ENCODE measurements around the gene FOXM1. TPM values are rescaled to one million over a fixed set of nuclear protein-coding genes. Genes with fewer than 3 reads are reported as not detected.

FOXM1 gene, protein sequence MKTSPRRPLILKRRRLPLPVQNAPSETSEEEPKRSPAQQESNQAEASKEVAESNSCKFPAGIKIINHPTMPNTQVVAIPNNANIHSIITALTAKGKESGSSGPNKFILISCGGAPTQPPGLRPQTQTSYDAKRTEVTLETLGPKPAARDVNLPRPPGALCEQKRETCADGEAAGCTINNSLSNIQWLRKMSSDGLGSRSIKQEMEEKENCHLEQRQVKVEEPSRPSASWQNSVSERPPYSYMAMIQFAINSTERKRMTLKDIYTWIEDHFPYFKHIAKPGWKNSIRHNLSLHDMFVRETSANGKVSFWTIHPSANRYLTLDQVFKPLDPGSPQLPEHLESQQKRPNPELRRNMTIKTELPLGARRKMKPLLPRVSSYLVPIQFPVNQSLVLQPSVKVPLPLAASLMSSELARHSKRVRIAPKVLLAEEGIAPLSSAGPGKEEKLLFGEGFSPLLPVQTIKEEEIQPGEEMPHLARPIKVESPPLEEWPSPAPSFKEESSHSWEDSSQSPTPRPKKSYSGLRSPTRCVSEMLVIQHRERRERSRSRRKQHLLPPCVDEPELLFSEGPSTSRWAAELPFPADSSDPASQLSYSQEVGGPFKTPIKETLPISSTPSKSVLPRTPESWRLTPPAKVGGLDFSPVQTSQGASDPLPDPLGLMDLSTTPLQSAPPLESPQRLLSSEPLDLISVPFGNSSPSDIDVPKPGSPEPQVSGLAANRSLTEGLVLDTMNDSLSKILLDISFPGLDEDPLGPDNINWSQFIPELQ
- 23.9 TPM for polyA plus RNA-seq (2012; ENCODE audit: low read depth, missing spikeins)

DNA sequence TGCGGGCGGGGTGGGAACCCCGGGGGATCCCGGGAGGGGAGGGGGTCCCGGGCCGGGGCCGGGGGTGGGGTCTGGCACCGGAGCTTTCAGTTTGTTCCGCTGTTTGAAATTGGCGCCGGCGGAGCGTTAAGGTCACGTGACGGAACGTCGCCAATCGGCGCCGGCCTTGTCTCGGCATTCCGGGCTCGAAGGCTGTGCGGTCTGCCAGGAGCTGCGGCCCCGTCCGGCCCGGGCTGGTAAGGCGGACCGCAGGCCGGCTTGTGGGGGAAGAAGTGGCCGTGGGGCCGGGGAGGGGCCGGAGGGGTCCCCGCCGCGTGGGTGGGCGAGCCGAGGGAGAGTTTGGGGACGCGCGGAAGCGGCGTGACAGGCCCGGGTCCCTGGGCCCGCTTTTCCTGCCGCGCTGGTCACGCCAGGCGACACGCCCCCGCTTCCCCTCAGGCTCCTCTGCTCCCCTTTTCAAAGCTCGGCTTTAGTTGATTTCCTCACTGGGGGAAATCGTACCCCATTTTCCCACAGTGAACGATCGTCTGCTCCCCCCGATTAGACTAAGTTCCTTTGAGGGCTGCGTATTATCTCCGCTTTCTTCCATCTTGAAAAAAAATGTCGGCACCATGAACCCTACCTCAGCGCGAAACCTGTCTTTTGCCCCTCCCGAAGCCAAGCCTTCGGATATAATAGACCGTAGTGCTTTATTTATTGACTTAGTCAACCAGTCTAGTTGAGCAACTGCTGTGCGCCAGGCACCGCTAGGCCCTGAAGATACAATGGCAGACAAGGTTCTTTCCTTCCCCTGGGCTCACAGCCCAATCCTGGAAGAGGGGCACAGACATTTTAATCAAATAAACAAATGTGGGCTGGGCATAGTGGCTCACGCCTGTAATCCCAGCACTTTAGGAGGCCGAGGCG lies at the start of gene FOXM1, which contains the start of gene RHNO1:
TSS of gene FOXM1 (minus strand) at position 128 of the 906 bp plus-strand sequence. CDS start 2,696 bp downstream, outside the sequence.
TSS of gene RHNO1 (plus strand) at position 177 of the 906 bp plus-strand sequence. CDS start 8,144 bp downstream, outside the sequence.
- FAIRE-seq: peak; percentile 96
- DNase-seq (ENCODE audit: insufficient read length, low spot score): peak; percentile 94
- TF ChIP-seq POLR2AphosphoS5 (IDR thresholded peaks at IDR 0.05; ENCODE audit: low read depth, low read length): peak; percentile 61; the same call in 1 of the 2 replicates
- TF ChIP-seq POLR2A (IDR thresholded peaks at IDR 0.05; ENCODE audit: low read depth, low read length): peak; percentile 68; the same call in 1 of the 2 replicates
- 0 out of 2 replicates have a peak, but pooled peaks have one; percentile 32 for TF ChIP-seq POU2F2 (IDR thresholded peaks at IDR 0.05; ENCODE audit: low read depth, low read length)
- TF ChIP-seq TAF1 (IDR thresholded peaks at IDR 0.05; ENCODE audit: low read depth, low read length): peak; percentile 81
- TF ChIP-seq SPI1 (IDR thresholded peaks at IDR 0.05; ENCODE audit: low read depth, low read length): 0 out of 2 replicates have a peak, but pooled peaks have one; percentile 0
- no peak for TF ChIP-seq PAX5 (IDR thresholded peaks at IDR 0.05; ENCODE audit: insufficient read depth, low read length, severe bottlenecking)

DNA sequence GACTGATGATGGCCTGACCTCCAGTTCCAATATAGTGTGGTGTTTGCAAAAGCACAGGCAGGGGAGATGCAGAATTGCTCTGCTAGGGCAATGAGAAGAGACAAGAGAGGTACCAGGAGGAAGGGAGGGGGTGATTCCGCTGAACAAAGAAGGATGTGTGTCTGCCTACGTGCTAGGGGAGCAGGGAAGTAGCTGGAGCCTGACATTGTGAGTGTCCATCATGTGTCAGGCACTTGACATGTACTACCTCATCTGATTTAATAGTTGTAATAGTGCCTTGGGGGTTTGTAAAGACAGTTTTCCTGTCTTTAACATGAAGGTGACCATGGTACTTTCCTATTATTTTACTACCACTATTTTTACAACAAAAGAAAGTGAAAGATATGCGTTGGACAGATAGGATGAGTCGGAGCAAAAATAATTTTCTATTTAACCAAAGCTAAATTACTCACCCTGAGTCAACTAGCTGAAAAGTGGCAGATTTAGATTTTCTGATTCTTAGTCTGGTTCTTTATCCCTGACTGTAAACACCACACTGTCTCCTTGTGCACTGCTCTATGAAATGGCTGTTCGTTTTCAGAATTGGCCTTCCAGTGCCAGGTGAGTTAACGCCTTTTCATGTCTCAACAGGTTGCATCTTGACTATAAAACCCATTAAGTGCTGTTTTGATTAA lies 48.5 kb upstream of the FOXM1 start:
- TF ChIP-seq PAX5 (IDR thresholded peaks at IDR 0.05; ENCODE audit: insufficient read depth, low read length, severe bottlenecking): no peak
- no peak for TF ChIP-seq SPI1 (IDR thresholded peaks at IDR 0.05; ENCODE audit: low read depth, low read length)
- no peak for TF ChIP-seq TAF1 (IDR thresholded peaks at IDR 0.05; ENCODE audit: low read depth, low read length)
- no peak for TF ChIP-seq POLR2AphosphoS5 (IDR thresholded peaks at IDR 0.05; ENCODE audit: low read depth, low read length)
- TF ChIP-seq POLR2A (IDR thresholded peaks at IDR 0.05; ENCODE audit: low read depth, low read length): no peak
- no peak for TF ChIP-seq POU2F2 (IDR thresholded peaks at IDR 0.05; ENCODE audit: low read depth, low read length)
- FAIRE-seq (peak; percentile 71), DNase-seq (ENCODE audit: insufficient read length, low spot score) (no peak)

DNA sequence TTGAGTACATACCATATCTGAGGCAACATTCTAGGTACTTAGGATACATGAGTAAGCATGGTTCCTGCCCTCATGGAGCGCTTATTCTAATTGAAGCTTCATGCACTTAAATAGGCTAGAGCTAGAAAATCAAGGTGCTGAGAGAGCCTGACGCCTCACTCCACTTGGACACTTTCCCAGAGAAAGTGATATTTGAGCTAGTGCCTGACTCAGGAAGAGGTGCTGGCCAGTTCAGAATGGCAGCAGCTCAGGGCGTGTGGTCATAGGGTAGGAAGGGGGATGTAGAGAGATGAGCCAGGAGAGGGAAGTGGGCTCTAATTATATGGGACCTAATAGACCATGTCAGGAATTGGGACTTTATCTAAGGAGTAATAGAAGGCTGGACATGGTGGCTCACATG lies 47.0 kb upstream of the FOXM1 start:
- no peak for TF ChIP-seq POLR2A (IDR thresholded peaks at IDR 0.05; ENCODE audit: low read depth, low read length)
- TF ChIP-seq SPI1 (IDR thresholded peaks at IDR 0.05; ENCODE audit: low read depth, low read length): no peak
- TF ChIP-seq POLR2AphosphoS5 (IDR thresholded peaks at IDR 0.05; ENCODE audit: low read depth, low read length): no peak
- TF ChIP-seq POU2F2 (IDR thresholded peaks at IDR 0.05; ENCODE audit: low read depth, low read length): no peak
- TF ChIP-seq PAX5 (IDR thresholded peaks at IDR 0.05; ENCODE audit: insufficient read depth, low read length, severe bottlenecking): no peak
- DNase-seq (ENCODE audit: insufficient read length, low spot score): no peak
- no peak for FAIRE-seq

DNA sequence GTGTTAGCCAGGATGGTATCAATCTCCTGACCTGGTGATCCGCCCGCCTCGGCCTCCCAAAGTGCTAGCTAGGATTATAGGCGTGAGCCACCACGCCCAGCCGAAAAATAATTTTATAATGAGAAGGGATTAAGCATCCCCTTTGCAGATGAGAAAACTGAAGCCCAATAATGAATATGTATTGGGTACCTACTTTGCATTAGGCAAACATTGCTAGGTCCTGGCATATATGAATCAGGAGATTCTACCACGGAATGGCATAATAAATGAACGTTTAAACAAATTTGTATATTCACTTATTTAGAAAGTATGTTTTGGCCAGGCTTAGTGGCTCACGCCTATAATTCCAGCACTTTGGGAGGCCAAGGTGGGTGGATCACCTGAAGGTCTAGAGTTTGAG lies 46.1 kb upstream of the FOXM1 start:
- DNase-seq (ENCODE audit: insufficient read length, low spot score): no peak
- TF ChIP-seq POLR2A (IDR thresholded peaks at IDR 0.05; ENCODE audit: low read depth, low read length): no peak
- TF ChIP-seq PAX5 (IDR thresholded peaks at IDR 0.05; ENCODE audit: insufficient read depth, low read length, severe bottlenecking): no peak
- TF ChIP-seq POLR2AphosphoS5 (IDR thresholded peaks at IDR 0.05; ENCODE audit: low read depth, low read length): no peak
- TF ChIP-seq TAF1 (IDR thresholded peaks at IDR 0.05; ENCODE audit: low read depth, low read length): no peak
- no peak for TF ChIP-seq POU2F2 (IDR thresholded peaks at IDR 0.05; ENCODE audit: low read depth, low read length)
- TF ChIP-seq SPI1 (IDR thresholded peaks at IDR 0.05; ENCODE audit: low read depth, low read length): no peak
- no peak for FAIRE-seq

DNA sequence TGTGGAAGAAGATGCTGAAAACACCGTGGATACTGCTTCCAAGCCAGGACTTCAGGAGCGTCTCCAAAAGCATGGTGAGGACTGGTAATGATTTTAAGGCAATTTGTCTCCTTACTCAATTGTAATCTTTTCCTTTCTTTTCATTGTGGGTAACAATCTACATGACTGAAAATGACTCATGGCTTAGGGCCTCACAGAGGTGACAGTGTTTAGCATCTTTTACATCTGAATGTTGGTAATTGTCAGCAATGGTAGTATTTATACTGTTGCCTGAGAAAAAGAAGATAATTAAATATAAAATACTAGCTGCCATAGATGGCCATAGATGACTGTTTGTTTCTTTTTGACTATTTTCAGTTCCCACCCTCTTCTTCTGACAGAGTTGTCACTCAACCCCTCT lies 45.4 kb upstream of the FOXM1 start:
- FAIRE-seq: no peak
- TF ChIP-seq POLR2A (IDR thresholded peaks at IDR 0.05; ENCODE audit: low read depth, low read length): no peak
- TF ChIP-seq TAF1 (IDR thresholded peaks at IDR 0.05; ENCODE audit: low read depth, low read length): no peak
- TF ChIP-seq SPI1 (IDR thresholded peaks at IDR 0.05; ENCODE audit: low read depth, low read length): no peak
- no peak for TF ChIP-seq POU2F2 (IDR thresholded peaks at IDR 0.05; ENCODE audit: low read depth, low read length)
- TF ChIP-seq PAX5 (IDR thresholded peaks at IDR 0.05; ENCODE audit: insufficient read depth, low read length, severe bottlenecking): no peak
- TF ChIP-seq POLR2AphosphoS5 (IDR thresholded peaks at IDR 0.05; ENCODE audit: low read depth, low read length): no peak
- DNase-seq (ENCODE audit: insufficient read length, low spot score): no peak

DNA sequence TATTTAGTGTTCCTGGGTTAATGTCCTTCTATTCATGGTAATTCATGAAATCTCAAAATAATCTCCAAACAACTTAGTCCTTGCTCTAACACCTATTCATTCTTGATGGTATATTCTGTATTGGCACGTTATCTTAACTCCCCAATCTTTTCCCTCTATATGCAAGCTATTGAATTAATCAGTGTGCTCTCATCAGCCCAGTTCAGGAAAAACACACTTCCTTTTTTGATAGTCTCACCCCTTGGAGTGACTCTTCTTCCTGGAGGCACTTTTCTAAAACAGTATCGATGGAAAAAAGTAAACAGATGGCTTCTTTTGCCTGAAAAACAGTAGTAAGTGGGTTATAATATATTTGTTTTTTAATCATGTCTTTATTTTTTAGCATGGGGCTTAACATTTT lies 42.3 kb upstream of the FOXM1 start:
- no peak for FAIRE-seq
- no peak for TF ChIP-seq POLR2A (IDR thresholded peaks at IDR 0.05; ENCODE audit: low read depth, low read length)
- no peak for TF ChIP-seq TAF1 (IDR thresholded peaks at IDR 0.05; ENCODE audit: low read depth, low read length)
- TF ChIP-seq POU2F2 (IDR thresholded peaks at IDR 0.05; ENCODE audit: low read depth, low read length): no peak
- no peak for TF ChIP-seq PAX5 (IDR thresholded peaks at IDR 0.05; ENCODE audit: insufficient read depth, low read length, severe bottlenecking)
- TF ChIP-seq POLR2AphosphoS5 (IDR thresholded peaks at IDR 0.05; ENCODE audit: low read depth, low read length): no peak
- no peak for TF ChIP-seq SPI1 (IDR thresholded peaks at IDR 0.05; ENCODE audit: low read depth, low read length)

DNA sequence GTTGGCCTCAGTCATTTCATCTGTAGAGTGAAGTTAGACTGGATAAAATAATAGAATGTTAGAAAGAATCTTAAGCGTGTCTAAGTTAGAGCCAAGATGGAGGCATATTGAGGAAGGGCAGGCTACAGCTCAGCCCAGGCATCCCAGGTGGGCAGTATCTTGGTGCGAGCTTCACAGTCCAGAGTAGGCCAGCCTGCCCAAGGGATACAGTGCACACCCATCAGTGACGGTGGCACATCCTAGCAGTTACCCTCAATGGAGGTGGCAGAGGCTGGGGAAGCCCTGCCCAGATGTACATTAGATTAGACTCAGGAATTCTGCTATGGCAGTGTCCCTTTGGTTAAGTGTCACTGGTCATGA lies 35.2 kb upstream of the FOXM1 start:
- FAIRE-seq (no peak), DNase-seq (ENCODE audit: insufficient read length, low spot score) (no peak)

More for the DNA sequence above, 42.3 kb upstream of the FOXM1 start:
- no peak for DNase-seq (ENCODE audit: insufficient read length, low spot score)

DNA sequence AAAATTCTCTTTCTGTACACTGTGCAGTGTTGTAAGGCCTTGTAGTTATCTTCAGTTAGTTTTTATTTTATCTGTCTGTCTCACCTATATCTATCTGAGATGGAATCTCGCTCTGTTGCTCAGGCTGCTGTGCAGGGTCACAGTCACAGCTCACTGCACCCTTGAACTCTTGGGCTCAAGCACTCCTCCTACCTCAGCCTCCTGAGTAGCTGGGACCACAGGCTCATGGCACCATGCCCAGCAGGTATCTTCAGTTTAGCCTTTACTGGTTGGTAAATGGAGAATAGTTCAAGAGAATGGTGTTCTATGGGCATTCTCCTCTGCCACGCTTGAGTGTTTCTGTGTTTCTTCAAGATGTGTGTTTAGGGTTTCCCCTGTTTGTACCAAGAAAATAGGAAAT lies 27.3 kb upstream of the FOXM1 start:
- FAIRE-seq (peak; percentile 13), DNase-seq (ENCODE audit: insufficient read length, low spot score) (no peak)
- TF ChIP-seq POLR2A (IDR thresholded peaks at IDR 0.05; ENCODE audit: low read depth, low read length) (no peak), POLR2AphosphoS5 (IDR thresholded peaks at IDR 0.05; ENCODE audit: low read depth, low read length) (no peak), SPI1 (IDR thresholded peaks at IDR 0.05; ENCODE audit: low read depth, low read length) (no peak), TAF1 (IDR thresholded peaks at IDR 0.05; ENCODE audit: low read depth, low read length) (no peak), POU2F2 (IDR thresholded peaks at IDR 0.05; ENCODE audit: low read depth, low read length) (no peak), PAX5 (IDR thresholded peaks at IDR 0.05; ENCODE audit: insufficient read depth, low read length, severe bottlenecking) (no peak)

More for the DNA sequence above, 35.2 kb upstream of the FOXM1 start:
- TF ChIP-seq PAX5 (IDR thresholded peaks at IDR 0.05; ENCODE audit: insufficient read depth, low read length, severe bottlenecking): no peak
- TF ChIP-seq POLR2AphosphoS5 (IDR thresholded peaks at IDR 0.05; ENCODE audit: low read depth, low read length): no peak
- no peak for TF ChIP-seq POLR2A (IDR thresholded peaks at IDR 0.05; ENCODE audit: low read depth, low read length)
- no peak for TF ChIP-seq POU2F2 (IDR thresholded peaks at IDR 0.05; ENCODE audit: low read depth, low read length)
- no peak for TF ChIP-seq TAF1 (IDR thresholded peaks at IDR 0.05; ENCODE audit: low read depth, low read length)
- TF ChIP-seq SPI1 (IDR thresholded peaks at IDR 0.05; ENCODE audit: low read depth, low read length): no peak
